Measurements from ENCODE around the gene ATG4D.
"Not testable (repeated sequence)": the region's sequence is repeated elsewhere in the genome, so short reads cannot be mapped to it uniquely, and the experiment has no call there.

DNA sequence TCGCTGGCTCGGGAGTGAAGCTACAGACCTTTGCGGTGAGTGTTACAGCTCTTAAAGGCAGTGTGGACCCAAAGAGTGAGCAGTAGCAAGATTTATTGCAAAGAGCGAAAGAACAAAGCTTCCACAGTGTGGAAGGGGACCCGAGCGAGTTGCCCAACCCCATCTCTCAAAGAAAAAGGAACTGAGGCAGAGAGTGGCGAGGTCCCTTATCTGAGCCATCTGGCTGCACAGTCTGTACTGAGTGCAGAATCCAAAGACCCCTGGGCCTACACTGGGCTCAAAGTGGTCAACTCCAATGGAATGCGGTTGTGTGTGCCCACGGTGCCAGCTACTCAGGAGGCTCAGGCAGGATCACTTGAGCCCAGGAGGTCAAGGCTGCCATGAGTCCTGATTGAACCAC lies 4.7 kb upstream of the ATG4D start:
- TF ChIP-seq, protein P1, sequence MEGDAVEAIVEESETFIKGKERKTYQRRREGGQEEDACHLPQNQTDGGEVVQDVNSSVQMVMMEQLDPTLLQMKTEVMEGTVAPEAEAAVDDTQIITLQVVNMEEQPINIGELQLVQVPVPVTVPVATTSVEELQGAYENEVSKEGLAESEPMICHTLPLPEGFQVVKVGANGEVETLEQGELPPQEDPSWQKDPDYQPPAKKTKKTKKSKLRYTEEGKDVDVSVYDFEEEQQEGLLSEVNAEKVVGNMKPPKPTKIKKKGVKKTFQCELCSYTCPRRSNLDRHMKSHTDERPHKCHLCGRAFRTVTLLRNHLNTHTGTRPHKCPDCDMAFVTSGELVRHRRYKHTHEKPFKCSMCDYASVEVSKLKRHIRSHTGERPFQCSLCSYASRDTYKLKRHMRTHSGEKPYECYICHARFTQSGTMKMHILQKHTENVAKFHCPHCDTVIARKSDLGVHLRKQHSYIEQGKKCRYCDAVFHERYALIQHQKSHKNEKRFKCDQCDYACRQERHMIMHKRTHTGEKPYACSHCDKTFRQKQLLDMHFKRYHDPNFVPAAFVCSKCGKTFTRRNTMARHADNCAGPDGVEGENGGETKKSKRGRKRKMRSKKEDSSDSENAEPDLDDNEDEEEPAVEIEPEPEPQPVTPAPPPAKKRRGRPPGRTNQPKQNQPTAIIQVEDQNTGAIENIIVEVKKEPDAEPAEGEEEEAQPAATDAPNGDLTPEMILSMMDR (IDR thresholded peaks at IDR 0.05; ENCODE audit: borderline replicate concordance, extremely low read depth, low read length, poor library complexity, severe bottlenecking): not testable (repeated sequence)
- not testable (repeated sequence) for TF ChIP-seq EZH2 (IDR thresholded peaks at IDR 0.05; ENCODE audit: borderline replicate concordance, low read depth, low read length, severe bottlenecking)

All from DND-41 (cell line).